NCI-H2196 (cell line): ENCODE measurements around the gene IPO9.

Source experiments
- DNase-seq: peaks from one replicate; lab custom pipeline; 2025; ENCODE audit not compliant: unreplicated experiment; lab: John Stamatoyannopoulos, UW

The IPO9 gene

DNA sequence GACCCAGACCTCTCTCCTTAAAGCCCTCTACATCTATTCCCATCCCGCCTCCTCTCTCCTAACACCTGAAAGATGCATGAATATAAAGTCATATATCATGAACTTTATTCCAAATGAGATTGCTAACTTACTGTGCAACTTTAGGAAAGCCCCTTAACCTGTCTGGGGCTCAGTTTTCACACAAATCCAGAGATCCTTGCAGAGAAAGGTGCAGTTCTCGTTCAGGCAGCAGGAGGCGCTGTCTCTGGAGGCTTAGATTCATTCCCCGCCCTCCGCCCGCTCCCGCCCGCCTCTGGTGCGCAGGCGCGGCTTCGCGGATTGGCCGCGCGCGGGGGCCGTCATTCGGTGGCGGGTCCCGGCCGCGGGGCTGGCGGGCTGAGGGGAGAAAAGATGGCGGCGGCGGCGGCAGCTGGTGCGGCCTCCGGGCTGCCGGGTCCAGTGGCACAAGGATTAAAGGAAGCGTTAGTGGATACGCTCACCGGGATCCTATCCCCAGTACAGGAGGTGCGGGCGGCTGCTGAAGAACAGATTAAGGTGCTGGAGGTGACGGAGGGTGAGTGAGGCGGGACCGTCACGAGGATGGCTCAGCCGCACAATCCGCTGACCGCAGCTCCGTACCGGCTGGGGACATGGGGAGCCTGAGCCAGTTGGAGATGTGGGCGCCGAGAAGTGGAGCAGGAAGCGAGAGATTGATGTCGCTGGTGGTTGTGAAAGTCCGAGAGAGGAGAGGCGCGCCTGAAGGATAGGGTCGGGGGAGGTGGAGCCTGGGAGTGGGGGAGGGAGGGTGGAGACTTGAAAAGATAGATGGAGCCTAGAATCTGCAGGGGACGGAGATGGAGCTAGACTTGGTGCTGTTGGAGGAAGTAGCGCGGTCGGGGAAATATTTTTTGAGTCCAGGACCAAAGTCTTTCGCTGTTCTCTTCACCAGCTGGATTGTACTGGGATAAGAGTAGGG, at the start of gene IPO9:
Gene IPO9, plus strand, starts transcription at position 338 of the 955 bp plus-strand sequence. Its CDS starts 53 bp downstream, at position 391.
- peak; percentile 96 for DNase-seq

DNA sequence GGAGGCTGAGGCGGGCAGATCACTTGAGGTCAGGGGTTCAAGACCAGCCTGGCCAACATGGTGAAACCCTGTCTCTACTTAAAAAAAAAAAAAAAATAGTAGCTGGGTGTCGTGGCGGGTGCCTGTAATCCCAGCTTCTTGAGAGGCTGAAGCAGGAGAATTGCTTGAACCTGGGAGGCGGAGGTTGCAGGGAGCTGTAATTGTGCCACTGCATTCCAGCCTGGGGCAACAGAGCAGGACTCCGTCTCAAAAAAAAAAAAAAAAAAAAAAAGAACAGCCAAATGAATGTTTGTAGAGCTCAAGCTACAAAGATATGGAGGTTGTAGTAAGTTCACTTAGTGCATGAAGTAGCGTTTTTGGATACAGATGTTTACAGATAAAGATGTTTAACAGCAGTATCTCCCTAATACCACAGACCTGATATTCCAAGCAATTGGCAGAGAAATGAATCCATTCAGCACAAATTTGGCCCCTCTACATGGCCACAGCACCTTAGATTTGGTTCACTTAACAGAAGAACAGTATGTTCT, 49.5 kb upstream of the IPO9 start:
- DNase-seq, result no peak

DNA sequence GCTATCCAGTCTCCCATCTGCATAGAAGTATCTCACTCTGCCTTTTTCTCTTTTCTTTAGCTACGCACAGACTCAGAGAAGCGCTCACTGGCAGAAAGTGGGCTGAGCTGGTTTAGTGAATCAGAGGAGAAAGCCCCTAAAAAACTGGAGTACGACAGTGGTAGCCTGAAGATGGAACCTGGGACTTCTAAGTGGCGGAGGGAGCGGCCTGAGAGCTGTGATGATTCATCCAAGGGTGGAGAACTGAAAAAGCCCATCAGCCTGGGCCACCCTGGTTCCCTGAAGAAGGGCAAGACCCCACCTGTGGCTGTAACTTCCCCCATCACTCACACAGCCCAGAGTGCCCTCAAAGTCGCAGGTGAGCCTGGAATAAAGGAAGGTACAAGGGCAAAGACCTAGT, 48.0 kb upstream of the IPO9 start:
- no peak for DNase-seq

DNA sequence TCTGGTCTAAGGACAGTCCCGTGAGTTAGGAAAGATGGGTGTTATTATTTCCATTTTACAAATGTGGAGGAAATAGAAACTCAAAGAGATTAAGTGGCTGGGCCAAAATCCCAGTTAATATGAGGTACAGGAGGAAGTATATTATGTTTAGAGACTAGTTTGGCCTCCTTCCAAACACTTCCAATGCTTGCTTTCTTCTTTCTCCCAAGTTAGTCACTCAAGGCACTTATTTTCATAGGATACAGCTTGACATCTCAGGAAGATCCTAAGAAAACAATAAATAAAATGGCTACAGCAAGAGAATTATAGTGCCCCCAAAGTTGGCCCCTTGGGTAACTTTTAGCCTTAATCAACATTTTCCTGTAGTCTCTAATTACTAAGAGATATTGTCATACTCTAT, 47.5 kb upstream of the IPO9 start:
- no peak for DNase-seq

DNA sequence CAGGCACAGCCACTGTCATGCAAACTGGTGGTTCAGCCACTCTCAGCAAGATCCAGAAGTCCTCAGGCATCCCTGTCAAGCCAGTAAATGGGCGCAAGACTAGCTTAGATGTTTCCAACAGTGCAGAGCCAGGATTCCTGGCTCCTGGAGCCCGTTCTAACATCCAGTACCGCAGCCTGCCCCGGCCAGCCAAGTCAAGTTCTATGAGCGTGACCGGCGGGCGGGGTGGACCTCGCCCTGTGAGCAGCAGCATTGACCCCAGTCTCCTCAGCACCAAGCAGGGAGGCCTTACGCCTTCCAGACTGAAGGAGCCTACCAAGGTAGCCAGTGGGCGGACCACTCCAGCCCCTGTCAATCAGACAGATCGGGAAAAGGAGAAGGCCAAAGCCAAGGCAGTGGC, 46.6 kb upstream of the IPO9 start:
- no peak for DNase-seq

DNA sequence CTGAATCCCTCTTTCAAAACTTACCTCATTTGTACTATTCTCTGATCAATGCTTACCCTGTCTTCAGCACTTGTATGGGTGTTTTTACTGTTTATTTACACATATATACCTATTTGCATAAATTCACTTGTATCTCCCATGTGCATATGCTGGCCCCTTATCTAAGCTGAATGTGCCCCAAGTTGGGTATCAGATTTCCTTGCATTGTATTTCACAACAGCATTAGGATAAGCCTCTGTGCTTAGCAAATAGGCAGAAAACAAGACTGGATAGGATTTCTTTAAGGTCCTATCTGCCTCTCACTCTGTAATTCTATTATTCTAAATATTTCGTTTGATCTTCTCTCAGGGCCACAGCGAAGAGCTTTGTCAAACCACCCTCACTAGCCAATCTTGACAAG, 45.9 kb upstream of the IPO9 start:
- no peak for DNase-seq

DNA sequence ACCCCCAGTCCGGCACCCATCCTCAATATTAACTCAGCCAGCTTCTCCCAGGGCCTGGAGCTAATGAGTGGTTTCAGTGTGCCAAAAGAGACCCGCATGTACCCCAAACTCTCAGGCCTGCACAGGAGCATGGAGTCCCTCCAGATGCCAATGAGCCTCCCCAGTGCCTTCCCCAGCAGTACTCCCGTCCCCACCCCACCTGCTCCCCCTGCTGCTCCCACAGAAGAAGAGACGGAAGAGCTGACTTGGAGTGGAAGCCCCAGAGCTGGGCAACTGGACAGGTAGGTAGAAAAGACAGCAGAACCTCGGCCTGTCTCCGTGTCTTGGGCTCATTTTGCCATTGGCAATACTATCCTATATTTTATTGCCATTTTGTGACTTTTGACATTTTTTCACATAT, 45.4 kb upstream of the IPO9 start:
- no peak for DNase-seq

DNA sequence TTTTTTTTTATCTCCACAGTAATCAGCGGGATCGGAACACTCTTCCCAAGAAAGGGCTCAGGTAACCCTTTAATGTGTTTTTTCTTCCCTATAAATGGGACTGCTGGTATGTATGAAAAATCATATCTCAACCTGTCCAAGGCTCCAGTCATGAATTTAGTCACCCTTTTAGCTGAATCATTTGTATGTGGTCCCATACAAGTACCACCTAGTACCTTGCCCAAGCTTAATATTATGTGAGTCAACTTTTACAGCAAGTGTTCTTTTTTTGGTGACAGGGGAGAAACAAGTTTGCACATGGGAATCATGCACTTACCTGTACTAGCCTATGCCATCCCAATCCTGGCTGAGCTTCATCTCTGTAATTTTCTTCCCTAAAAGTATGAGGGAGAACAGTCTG, 43.7 kb upstream of the IPO9 start:
- no peak for DNase-seq

DNA sequence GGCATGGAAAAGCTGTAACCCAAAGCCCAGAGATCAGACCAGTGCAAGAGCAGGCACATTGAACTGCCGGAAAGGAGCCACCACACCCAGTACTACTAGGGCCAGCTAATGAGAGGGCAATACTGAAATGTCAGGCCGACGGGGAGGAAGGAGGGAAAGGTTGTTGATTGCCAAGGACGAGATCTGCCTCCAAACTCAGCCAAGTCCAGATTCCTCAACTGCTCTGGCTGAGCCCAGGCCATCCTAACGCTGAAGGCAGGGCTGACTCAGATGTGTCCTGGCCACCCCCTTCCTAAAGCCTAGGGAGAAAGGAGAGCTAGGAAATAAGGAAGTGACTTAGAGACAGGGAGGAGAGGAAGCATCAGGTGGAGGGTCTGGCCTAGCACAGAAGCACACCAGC, 42.1 kb upstream of the IPO9 start:
- no peak for DNase-seq

DNA sequence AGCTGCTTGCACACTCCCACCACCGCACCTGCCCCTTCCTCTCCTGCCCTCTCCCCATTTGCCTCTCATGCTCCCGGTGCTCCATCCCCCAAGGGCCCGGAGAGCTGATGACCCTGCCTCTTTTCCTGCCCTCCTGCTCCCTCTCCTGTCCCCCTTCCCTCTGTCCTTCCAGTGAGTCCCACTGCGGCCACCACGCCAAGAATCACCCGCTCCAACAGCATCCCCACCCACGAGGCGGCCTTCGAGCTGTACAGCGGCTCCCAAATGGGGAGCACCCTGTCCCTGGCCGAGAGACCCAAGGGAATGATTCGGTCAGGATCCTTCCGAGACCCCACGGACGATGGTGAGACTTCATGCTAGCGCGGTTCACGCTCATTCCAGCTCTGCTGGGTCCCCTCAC, 40.7 kb upstream of the IPO9 start:
- no peak for DNase-seq

DNA sequence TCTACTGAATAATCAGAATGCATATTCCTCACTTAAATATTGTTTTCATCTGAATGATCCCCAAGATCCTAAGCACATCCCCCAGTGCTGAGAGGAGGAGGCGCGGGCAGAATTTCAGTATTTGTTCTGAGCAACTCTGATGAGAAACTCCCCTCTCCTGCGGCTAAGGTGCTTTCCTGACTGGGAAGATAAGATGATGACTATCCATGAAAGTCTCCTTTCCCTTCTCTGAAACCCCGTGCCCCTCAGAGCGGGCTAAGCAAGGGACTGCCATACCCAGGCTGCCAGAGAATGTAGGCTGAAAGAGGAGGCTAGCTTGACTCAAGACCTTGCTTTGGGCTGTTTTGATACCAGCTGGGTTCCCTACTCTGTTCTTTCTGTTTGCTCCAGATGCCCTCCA, 39.7 kb upstream of the IPO9 start:
- DNase-seq, result no peak

DNA sequence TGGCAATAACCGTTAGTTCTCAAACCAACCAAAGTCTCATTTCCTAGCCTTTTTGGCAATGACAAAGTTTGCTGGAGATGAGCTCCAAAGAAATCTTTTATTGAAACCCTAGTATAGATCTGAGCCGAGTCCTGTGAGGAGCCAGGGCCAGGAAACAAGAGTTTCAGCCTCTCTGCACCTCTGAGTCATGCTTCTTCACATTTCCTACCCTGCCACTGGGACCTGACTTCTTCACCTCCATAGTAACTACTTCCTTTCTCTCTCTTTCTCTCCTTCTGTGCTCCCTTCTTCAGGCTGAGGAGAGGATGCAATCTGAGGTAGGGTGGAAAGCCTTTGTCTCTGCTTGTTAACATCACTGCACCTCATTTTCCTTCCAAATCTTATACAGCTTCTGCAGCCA, 38.7 kb upstream of the IPO9 start:
- no peak for DNase-seq

DNA sequence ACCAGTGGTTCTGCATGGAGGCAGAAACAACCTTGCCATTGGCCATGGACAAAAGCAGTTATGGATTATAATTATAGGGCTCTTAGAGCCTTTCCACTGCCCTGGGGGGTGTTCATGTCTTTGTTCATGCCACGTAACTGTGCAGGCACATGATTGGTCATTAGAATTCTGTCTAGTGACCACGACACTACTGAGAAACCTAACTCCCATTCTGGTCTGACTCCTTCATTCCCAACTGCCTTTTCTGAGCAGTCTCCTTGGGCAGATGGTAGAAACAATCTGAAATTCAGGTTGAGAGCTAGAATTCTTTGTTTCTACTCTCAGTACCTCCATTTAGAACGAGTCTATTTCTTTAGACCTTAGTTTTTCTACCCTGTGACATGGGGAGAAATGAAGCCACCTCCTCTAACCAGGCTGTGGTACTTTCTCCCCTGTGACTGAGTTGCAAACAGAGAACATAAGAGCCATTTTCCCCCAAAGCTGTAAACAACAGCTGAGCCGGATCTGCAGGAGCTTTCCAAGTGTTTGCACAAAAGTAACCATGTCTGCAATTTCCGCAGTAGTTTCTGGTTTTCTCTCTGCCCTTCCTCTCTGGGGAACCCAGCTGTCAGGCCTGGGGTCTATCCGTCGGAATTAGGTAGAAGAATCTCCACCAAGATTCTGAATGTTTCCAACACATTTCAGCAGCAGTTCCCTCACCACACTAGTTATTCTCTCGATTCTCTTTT, 37.7 kb upstream of the IPO9 start:
- no peak for DNase-seq

DNA sequence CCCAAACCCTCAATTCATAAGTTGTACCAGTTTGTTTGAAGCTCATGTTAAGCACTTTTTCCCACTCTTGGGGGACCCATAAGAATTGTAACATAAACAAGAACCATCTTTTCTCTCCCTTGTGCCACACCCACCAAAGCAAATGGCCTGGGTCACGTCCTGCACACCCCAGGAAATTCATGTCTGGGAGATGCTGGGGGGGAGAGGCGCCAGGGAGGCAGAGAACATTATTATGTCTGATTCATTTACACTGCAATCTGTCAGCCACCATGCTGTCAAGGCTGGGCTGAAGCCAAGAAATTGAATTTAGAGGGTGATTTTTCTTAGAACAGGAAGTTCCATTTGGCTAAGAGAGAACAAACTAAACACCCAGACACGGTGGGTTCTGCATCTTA, 37.2 kb upstream of the IPO9 start:
- DNase-seq, result no peak

DNA sequence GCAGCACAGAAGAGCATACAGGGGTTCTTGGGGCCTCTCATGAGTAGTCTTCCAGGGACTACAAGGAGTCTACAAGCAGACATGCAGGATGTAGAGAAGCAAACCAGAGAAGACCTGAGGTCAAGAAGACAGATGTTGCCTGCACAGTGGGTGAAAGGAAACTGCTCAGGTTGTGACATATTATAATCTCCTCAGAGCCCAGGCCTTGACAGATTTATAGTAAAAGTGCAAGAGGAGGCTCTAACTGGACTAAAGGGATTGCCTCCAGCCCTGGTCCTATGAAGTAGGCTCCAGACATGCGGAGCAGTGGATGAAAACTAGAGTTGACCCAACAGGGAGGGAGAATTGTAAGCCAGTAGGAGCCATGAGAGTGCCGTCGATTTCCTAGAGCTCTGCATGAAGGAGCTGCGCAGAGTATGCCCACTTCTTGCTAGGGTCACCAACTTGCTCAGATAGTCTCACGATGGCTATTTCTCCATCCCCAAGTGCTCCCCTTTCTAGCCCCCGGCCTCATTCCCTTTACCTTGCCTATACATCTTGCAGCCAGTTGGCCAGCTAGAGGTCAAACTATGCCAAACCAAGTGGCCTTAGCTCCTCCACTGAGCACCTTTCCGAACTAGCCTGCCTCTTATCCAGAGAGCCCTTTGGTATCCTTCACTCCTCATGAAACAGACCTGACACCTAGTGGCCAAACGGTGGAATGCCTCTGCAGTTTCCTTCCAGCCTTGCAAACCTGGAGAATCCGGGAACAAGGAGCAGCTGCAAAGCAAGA, 36.2 kb upstream of the IPO9 start:
- peak; percentile 89 for DNase-seq

DNA sequence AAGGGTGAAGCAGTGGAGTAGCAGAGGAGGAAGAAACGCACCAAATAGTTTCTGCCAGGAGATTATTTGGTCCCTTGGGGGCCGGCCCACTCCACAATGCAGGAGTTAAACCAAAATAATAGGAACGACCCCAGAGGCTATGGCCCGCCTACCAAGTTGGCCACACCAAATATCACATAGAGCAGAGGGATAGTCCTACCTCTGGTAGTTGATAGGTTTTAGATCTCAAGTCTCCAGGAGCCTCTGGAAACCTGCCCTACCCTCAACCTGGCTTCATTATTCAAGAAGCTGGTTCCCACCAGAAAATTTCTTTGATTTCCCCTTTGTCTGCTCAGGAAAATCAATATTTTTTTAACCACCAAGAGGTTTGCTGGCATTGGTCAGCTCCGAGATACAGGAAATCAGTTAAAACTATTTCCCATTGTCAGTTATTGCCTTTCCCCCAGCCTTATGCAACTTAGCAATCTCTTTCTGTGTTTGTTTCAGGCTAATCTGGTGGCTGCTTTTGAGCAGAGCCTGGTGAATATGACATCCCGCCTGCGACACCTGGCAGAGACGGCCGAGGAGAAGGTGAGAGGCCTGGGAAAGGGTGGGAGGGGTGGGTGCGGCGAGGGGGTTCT, 35.5 kb upstream of the IPO9 start:
- no peak for DNase-seq

DNA sequence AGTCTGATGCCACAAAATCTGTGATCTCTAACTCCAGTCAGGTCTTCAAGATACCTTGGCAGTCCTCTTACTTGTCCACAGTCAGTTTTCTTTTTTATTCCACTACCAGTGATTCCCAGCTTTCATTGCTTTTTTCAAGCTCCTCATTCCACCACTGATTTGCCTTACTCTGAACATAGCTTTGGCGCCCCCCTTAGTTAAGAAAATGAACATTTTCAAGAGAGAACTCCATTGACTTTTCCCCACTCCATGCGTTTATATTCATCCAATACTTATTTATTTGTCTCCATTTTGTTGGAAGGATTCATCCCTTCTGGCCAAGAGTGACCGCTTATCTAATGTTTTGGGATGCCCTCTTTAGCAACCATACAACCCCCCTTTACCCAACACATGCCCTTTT, 33.9 kb upstream of the IPO9 start:
- peak; percentile 18 for DNase-seq

DNA sequence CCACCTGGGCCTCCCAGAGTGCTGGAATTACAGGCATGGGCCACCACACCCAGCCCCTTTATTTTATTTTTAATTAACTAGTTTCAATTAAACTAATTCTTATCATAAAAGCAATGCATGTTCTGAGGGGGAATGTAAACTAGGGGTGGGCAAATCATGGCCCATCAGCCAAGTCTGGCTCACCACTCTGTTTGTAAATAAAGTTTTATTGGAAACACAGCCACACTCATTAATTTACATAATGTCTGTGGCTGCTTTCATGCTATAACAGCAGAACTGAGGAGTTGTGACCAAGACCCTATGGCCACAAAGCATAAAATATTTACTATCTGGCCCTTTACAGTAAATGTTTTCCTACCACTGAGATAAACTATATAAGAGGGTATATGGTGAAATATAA, 28.7 kb upstream of the IPO9 start:
- no peak for DNase-seq

DNA sequence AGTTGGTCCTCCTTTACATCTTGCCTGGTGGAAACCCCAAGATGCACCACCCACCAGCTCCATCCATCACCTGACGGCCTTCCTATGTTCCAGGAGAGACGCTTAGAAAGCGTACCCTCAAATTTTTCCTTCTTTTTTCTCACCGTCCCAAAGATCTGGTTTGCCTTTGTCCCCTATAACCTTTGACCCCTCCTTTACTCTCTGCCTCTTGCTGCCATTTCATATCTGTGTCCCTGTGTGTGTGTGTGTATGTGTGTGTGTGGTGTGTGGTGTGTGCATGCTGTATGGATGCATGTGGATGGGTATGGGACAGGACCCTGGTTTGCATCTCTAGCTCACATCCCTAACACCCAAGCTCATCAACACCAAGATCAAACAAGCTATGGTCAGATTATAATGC, 22.2 kb upstream of the IPO9 start:
- no peak for DNase-seq

DNA sequence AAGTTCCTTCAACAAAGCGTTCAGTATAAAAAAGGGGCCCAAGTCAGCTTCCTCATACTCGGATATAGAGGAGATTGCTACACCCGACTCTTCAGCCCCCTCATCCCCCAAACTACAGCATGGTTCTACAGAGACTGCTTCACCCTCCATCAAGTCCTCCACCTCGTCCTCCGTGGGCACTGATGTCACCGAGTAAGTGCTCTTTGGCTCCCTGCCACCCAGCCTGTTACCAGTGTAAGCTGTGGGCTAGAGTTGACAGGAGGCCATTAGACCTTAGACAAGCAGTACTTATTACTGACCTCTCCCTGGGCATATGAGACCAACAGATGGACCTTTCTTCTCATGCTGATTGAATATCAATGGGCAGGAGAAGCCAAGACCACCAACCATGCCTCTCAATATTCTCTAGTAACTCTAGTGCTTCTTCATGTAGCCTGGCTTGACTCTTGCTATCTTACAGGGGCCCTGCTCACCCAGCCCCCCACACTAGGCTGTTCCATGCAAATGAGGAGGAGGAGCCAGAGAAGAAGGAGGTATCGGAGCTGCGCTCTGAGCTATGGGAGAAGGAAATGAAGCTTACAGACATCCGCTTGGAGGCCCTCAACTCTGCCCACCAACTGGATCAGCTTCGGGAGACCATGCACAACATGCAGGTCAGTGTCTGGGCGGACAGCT, 20.9 kb upstream of the IPO9 start:
- DNase-seq, result no peak
